HepG2 (cell line): Measurements from ENCODE around the gene SPDYE6. TPM values are rescaled to one million over a fixed set of nuclear protein-coding genes. Genes with fewer than 3 reads are reported as not detected.

Experiments
- FOXA1 ChIP-seq, 2 experiments: fragments of 450-650 bp in 1 of 2; sonication (generic) in 1 of 2; formaldehyde crosslinking in 1 of 2; IDR thresholded peaks; 2 replicates each; pipeline versions ENCODE4 v1.4.0 to v1.6.1; 2016 to 2020; ENCODE audit warnings: missing genetic modification reagents in 1 of 2
- KDM2A ChIP-seq: sonication (generic); formaldehyde crosslinking; IDR thresholded peaks from 2 replicates; pipeline ENCODE4 v1.4.0; 2020; ENCODE audit warnings: low read depth, missing genetic modification reagents, borderline replicate concordance
- RFX1 ChIP-seq: fragments of 450-650 bp; IDR thresholded peaks from 2 replicates; pipeline ENCODE4 v1.6.1; 2017
- TBX2 ChIP-seq: sonication (generic); formaldehyde crosslinking; IDR thresholded peaks from 2 replicates; pipeline ENCODE4 v1.5.0; 2020; ENCODE audit warnings: missing genetic modification reagents, mild to moderate bottlenecking, borderline replicate concordance
- TCF7L2 ChIP-seq: IDR thresholded peaks from 2 replicates; pipeline ENCODE4 v1.6.1; 2011; ENCODE audit warnings: mild to moderate bottlenecking, low read depth, low read length, moderate library complexity
- ZFAT ChIP-seq: sonication (generic); formaldehyde crosslinking; conservative IDR thresholded peaks from 2 replicates; pipeline ENCODE4 v1.8.1; 2023; ENCODE audit warnings: missing genetic modification reagents, inconsistent platforms
- ZNF101 ChIP-seq: sonication (generic); formaldehyde crosslinking; IDR thresholded peaks from 2 replicates; pipeline ENCODE4 v1.4.0; 2020; ENCODE audit warnings: mild to moderate bottlenecking, low read depth, missing genetic modification reagents, borderline replicate concordance
- ZNF224 ChIP-seq: sonication (generic); formaldehyde crosslinking; IDR thresholded peaks from 2 replicates; pipeline ENCODE4 v1.5.0; 2020; ENCODE audit warnings: mild to moderate bottlenecking, missing genetic modification reagents
- ZNF337 ChIP-seq: sonication (generic); formaldehyde crosslinking; IDR thresholded peaks from 2 replicates; pipeline ENCODE4 v1.5.1; 2020; ENCODE audit warnings: missing genetic modification reagents, low read depth, mild to moderate bottlenecking, borderline replicate concordance
- ZNF543 ChIP-seq: sonication (generic); formaldehyde crosslinking; IDR thresholded peaks from 2 replicates; pipeline ENCODE4 v1.4.0; 2020; ENCODE audit warnings: mild to moderate bottlenecking, missing genetic modification reagents
- ZNF589 ChIP-seq: sonication (generic); formaldehyde crosslinking; conservative IDR thresholded peaks from 2 replicates; pipeline ENCODE4 v1.8.0; 2022; ENCODE audit warnings: mild to moderate bottlenecking, moderate library complexity, missing genetic modification reagents
- polyA plus RNA-seq, 8 experiments: library from polyadenylated mRNA; depleted of rRNA in 3 of 8; stranded (reverse) in 7 of 8; unstranded in 1 of 8; fragments of >200 nt; fragmentation: Illumina TruSeq in 4 of 8; extraction: Trizol in 4 of 8; gene quantifications; 2 replicates each; pipeline versions ENCODE4 v1.2.1 to v1.2.3, GENCODE V29; 2011 to 2016; ENCODE audit warnings: low read depth in 4 of 8, missing spikeins in 1 of 8, mixed read lengths in 1 of 8; ENCODE audit not compliant: insufficient read depth in 1 of 8
- total RNA-seq, 5 experiments: library from RNA; depleted of rRNA; stranded (reverse); fragments of >200 nt; fragmentation: Illumina TruSeq; extraction: Trizol; gene quantifications; 2 replicates each; pipeline ENCODE4 v1.2.3, GENCODE V29; 2016; ENCODE audit warnings: low read depth in 1 of 5
- TF ChIP-seq, protein P1 (sequence below): sonication (generic); formaldehyde crosslinking; IDR thresholded peaks from 2 replicates; pipeline ENCODE4 v1.5.0; 2020; ENCODE audit warnings: missing genetic modification reagents
- TF ChIP-seq, protein P2 (sequence below), 2 experiments: sonication (generic) in 1 of 2; formaldehyde crosslinking in 1 of 2; IDR thresholded peaks; 2 replicates each; pipeline versions ENCODE4 v1.4.0 to v1.6.1; 2016 to 2020; ENCODE audit warnings: borderline replicate concordance in 1 of 2, low read depth in 1 of 2, mild to moderate bottlenecking in 1 of 2, missing genetic modification reagents in 1 of 2
- TF ChIP-seq, protein P3 (sequence below): sonication (generic); formaldehyde crosslinking; IDR thresholded peaks from 2 replicates; pipeline ENCODE4 v1.4.0; 2020; ENCODE audit warnings: missing genetic modification reagents, mild to moderate bottlenecking, borderline replicate concordance
- TF ChIP-seq, protein P4 (sequence below): sonication (generic); formaldehyde crosslinking; IDR thresholded peaks from 2 replicates; pipeline ENCODE4 v1.5.0; 2020; ENCODE audit warnings: mild to moderate bottlenecking, missing genetic modification reagents
- TF ChIP-seq, protein P5 (sequence below): sonication (generic); formaldehyde crosslinking; IDR thresholded peaks from 2 replicates; pipeline ENCODE4 v1.4.0; 2020; ENCODE audit warnings: mild to moderate bottlenecking, low read depth, missing genetic modification reagents

The SPDYE6 gene
- total and polyA plus RNA-seq, 2 of the 13 experiments (the other 11 are each of a cell fraction or from before 2014, with no cell fraction given) = 0.07 TPM; not detected in 1

DNA sequence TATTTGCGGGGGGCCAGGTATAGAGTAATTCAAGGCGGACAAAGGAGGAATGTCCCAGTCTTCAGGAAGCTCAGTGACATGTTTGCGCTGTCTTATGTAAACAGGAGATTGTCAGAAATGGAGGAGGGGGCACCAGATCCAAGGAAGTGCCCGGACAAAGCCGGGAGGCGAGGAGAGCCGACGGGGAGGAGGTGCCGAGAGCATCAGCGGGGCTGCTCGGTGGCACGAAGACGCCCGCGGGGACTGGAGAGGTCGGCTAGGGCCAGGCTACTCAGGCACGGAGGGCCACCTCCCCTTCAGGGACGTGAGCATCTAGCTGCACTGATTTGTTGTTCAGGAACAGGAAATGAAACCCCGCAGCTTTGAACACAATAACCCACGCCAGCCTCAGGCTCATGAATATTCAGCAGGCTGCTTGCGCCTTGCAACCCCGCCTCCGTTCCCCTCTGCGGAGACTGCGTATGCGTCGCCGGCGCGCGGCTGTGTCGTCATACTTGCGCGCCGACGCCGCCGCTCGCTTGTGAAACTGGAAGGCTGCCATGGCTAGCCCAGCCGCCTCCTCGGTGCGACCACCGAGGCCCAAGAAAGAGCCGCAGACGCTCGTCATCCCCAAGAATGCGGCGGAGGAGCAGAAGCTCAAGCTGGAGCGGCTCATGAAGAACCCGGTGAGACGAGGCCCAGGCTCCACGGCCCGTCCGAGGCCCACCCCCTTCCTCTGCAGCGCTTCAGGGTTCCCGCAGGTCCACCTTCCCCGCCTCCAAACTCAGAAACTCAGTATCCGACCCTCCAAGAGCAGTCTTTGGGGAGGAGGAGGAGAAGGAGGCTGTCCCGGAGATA is 39.8 kb upstream of the SPDYE6 start, which contains the start of gene PRKRIP1 (continued):
- TF ChIP-seq ZNF543 (CRISPR knock-in tag) (0 out of 2 replicates have a peak, but pooled peaks have one; percentile 61), FOXA1 (IDR thresholded peaks at IDR 0.05) (no peak), FOXA1 (CRISPR knock-in tag; IDR thresholded peaks at IDR 0.05) (peak; percentile 45), ZFAT (no peak), ZNF224 (CRISPR knock-in tag) (no peak), KDM2A (CRISPR knock-in tag) (peak; percentile 100), ZNF589 (CRISPR knock-in tag) (no peak), ZNF337 (0 out of 2 replicates have a peak, but pooled peaks have one; percentile 17), TBX2 (peak; percentile 56), TCF7L2 (no peak), ZNF101 (no peak), RFX1 (no peak)
- TF ChIP-seq, protein P1, sequence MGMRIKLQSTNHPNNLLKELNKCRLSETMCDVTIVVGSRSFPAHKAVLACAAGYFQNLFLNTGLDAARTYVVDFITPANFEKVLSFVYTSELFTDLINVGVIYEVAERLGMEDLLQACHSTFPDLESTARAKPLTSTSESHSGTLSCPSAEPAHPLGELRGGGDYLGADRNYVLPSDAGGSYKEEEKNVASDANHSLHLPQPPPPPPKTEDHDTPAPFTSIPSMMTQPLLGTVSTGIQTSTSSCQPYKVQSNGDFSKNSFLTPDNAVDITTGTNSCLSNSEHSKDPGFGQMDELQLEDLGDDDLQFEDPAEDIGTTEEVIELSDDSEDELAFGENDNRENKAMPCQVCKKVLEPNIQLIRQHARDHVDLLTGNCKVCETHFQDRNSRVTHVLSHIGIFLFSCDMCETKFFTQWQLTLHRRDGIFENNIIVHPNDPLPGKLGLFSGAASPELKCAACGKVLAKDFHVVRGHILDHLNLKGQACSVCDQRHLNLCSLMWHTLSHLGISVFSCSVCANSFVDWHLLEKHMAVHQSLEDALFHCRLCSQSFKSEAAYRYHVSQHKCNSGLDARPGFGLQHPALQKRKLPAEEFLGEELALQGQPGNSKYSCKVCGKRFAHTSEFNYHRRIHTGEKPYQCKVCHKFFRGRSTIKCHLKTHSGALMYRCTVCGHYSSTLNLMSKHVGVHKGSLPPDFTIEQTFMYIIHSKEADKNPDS (CRISPR knock-in tag) = no peak
- TF ChIP-seq, protein P2, sequence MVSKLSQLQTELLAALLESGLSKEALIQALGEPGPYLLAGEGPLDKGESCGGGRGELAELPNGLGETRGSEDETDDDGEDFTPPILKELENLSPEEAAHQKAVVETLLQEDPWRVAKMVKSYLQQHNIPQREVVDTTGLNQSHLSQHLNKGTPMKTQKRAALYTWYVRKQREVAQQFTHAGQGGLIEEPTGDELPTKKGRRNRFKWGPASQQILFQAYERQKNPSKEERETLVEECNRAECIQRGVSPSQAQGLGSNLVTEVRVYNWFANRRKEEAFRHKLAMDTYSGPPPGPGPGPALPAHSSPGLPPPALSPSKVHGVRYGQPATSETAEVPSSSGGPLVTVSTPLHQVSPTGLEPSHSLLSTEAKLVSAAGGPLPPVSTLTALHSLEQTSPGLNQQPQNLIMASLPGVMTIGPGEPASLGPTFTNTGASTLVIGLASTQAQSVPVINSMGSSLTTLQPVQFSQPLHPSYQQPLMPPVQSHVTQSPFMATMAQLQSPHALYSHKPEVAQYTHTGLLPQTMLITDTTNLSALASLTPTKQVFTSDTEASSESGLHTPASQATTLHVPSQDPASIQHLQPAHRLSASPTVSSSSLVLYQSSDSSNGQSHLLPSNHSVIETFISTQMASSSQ (IDR thresholded peaks at IDR 0.05; ENCODE audit: low read depth) = 0 out of 2 replicates have a peak, but pooled peaks have one; percentile 25
- TF ChIP-seq, protein P2 (CRISPR knock-in tag; IDR thresholded peaks at IDR 0.05; ENCODE audit: borderline replicate concordance) = no peak; the same call in 1 of the 2 replicates
- TF ChIP-seq, protein P3, sequence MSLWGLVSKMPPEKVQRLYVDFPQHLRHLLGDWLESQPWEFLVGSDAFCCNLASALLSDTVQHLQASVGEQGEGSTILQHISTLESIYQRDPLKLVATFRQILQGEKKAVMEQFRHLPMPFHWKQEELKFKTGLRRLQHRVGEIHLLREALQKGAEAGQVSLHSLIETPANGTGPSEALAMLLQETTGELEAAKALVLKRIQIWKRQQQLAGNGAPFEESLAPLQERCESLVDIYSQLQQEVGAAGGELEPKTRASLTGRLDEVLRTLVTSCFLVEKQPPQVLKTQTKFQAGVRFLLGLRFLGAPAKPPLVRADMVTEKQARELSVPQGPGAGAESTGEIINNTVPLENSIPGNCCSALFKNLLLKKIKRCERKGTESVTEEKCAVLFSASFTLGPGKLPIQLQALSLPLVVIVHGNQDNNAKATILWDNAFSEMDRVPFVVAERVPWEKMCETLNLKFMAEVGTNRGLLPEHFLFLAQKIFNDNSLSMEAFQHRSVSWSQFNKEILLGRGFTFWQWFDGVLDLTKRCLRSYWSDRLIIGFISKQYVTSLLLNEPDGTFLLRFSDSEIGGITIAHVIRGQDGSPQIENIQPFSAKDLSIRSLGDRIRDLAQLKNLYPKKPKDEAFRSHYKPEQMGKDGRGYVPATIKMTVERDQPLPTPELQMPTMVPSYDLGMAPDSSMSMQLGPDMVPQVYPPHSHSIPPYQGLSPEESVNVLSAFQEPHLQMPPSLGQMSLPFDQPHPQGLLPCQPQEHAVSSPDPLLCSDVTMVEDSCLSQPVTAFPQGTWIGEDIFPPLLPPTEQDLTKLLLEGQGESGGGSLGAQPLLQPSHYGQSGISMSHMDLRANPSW (CRISPR knock-in tag) = peak; percentile 71; the same call in 1 of the 2 replicates
- TF ChIP-seq, protein P4, sequence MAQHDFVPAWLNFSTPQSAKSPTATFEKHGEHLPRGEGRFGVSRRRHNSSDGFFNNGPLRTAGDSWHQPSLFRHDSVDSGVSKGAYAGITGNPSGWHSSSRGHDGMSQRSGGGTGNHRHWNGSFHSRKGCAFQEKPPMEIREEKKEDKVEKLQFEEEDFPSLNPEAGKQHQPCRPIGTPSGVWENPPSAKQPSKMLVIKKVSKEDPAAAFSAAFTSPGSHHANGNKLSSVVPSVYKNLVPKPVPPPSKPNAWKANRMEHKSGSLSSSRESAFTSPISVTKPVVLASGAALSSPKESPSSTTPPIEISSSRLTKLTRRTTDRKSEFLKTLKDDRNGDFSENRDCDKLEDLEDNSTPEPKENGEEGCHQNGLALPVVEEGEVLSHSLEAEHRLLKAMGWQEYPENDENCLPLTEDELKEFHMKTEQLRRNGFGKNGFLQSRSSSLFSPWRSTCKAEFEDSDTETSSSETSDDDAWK (CRISPR knock-in tag) = no peak
- TF ChIP-seq, protein P5, sequence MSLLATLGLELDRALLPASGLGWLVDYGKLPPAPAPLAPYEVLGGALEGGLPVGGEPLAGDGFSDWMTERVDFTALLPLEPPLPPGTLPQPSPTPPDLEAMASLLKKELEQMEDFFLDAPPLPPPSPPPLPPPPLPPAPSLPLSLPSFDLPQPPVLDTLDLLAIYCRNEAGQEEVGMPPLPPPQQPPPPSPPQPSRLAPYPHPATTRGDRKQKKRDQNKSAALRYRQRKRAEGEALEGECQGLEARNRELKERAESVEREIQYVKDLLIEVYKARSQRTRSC = no peak
